H9 (cell line): ENCODE measurements around the gene ANAPC2. TPM values are rescaled to one million over a fixed set of nuclear protein-coding genes. Genes with fewer than 3 reads are reported as not detected.

Experiments used
- DNase-seq: peaks from one replicate; pipeline ENCODE4 v3.0.0-alpha.2; 2017
- H2AFZ ChIP-seq: one replicate; pipeline ENCODE4 v1.6.1; 2013; ENCODE audit warnings: mild to moderate bottlenecking, low read length, control low read depth, moderate library complexity
- H2AK5ac ChIP-seq: 2 replicates; pipeline ENCODE4 v1.6.1; 2013; ENCODE audit warnings: low read length, control low read depth, mixed read lengths; ENCODE audit not compliant: insufficient read length
- H2BK120ac ChIP-seq: one replicate; pipeline ENCODE4 v1.6.1; 2013; ENCODE audit warnings: low read depth, mild to moderate bottlenecking, low read length, control low read depth, inconsistent platforms; ENCODE audit not compliant: poor library complexity, severe bottlenecking
- H2BK12ac ChIP-seq: 2 replicates; pipeline ENCODE4 v1.6.1; 2013; ENCODE audit warnings: low read length, control low read depth, mixed read lengths, low read depth; ENCODE audit not compliant: insufficient read length
- H2BK15ac ChIP-seq: 2 replicates; pipeline ENCODE4 v1.6.1; 2013; ENCODE audit warnings: low read depth, low read length, control low read depth
- H2BK20ac ChIP-seq: one replicate; pipeline ENCODE4 v1.6.1; 2013; ENCODE audit warnings: low read depth, mild to moderate bottlenecking, low read length, control low read depth, inconsistent platforms; ENCODE audit not compliant: poor library complexity, severe bottlenecking
- H2BK5ac ChIP-seq: 2 replicates; pipeline ENCODE4 v1.6.1; 2013; ENCODE audit warnings: low read length, control low read depth, mixed read lengths; ENCODE audit not compliant: insufficient read length
- H3K14ac ChIP-seq: 2 replicates; pipeline ENCODE4 v1.6.1; 2013; ENCODE audit warnings: low read length, control low read depth; ENCODE audit not compliant: insufficient read depth
- H3K18ac ChIP-seq: 2 replicates; pipeline ENCODE4 v1.6.1; 2013; ENCODE audit warnings: low read depth, mild to moderate bottlenecking, mixed read lengths, low read length, control low read depth; ENCODE audit not compliant: insufficient read length
- H3K23ac ChIP-seq: 2 replicates; pipeline ENCODE4 v1.6.1; 2013; ENCODE audit warnings: low read length, control low read depth, mixed read lengths, low read depth; ENCODE audit not compliant: insufficient read length
- H3K23me2 ChIP-seq: 2 replicates; pipeline ENCODE4 v1.6.1; 2013; ENCODE audit warnings: low read depth, mild to moderate bottlenecking, mixed read lengths, low read length, control low read depth; ENCODE audit not compliant: insufficient read length, poor library complexity, severe bottlenecking
- H3K27ac ChIP-seq: 2 replicates; pipeline ENCODE4 v1.5.1; 2013; ENCODE audit warnings: low read length, control low read depth, mixed read lengths, low read depth; ENCODE audit not compliant: insufficient read length
- H3K27me3 ChIP-seq: 2 replicates; pipeline ENCODE4 v1.6.1; 2013; ENCODE audit warnings: low read length, control low read depth, inconsistent platforms; ENCODE audit not compliant: insufficient read depth
- H3K4ac ChIP-seq: 2 replicates; pipeline ENCODE4 v1.6.1; 2013; ENCODE audit warnings: low read depth, mild to moderate bottlenecking, control low read depth, inconsistent platforms, low read length, moderate library complexity
- H3K4me1 ChIP-seq: 2 replicates; pipeline ENCODE4 v1.6.1; 2013; ENCODE audit warnings: low read length, control low read depth, inconsistent platforms; ENCODE audit not compliant: insufficient read depth
- H3K4me2 ChIP-seq: 2 replicates; pipeline ENCODE4 v1.6.1; 2013; ENCODE audit warnings: low read length, control low read depth, mixed read lengths; ENCODE audit not compliant: insufficient read length, insufficient read depth
- H3K56ac ChIP-seq: 2 replicates; pipeline ENCODE4 v1.6.1; 2013; ENCODE audit warnings: low read depth, mild to moderate bottlenecking, mixed read lengths, low read length, control low read depth; ENCODE audit not compliant: insufficient read length
- H3K79me1 ChIP-seq: 2 replicates; pipeline ENCODE4 v1.6.1; 2013; ENCODE audit warnings: low read depth, mild to moderate bottlenecking, moderate library complexity, low read length, control low read depth, inconsistent platforms; ENCODE audit not compliant: insufficient read depth, poor library complexity, severe bottlenecking
- H3K79me2 ChIP-seq: 2 replicates; pipeline ENCODE4 v1.6.1; 2013; ENCODE audit warnings: low read length, control low read depth, inconsistent platforms; ENCODE audit not compliant: insufficient read depth
- H3K9ac ChIP-seq: 2 replicates; pipeline ENCODE4 v1.6.1; 2013; ENCODE audit warnings: low read length, control low read depth, mixed read lengths; ENCODE audit not compliant: insufficient read length; ENCODE audit errors: extremely low read depth
- H3K9me3 ChIP-seq: one replicate; pipeline ENCODE4 v1.6.1; 2013; ENCODE audit warnings: low read depth, low read length, inconsistent platforms; ENCODE audit not compliant: control insufficient read depth
- H3T11ph ChIP-seq: one replicate; pipeline ENCODE4 v1.6.1; 2013; ENCODE audit warnings: mild to moderate bottlenecking, low read length, control low read depth, inconsistent platforms
- H4K20me1 ChIP-seq: one replicate; pipeline ENCODE4 v1.6.1; 2013; ENCODE audit not compliant: control insufficient read depth, insufficient read length, insufficient read depth
- H4K5ac ChIP-seq: 2 replicates; pipeline ENCODE4 v1.6.1; 2013; ENCODE audit warnings: low read depth, mild to moderate bottlenecking, mixed read lengths, low read length, control low read depth; ENCODE audit not compliant: insufficient read length
- H4K8ac ChIP-seq: replicated peaks from 2 replicates; pipeline ENCODE4 v1.6.1; 2013; ENCODE audit warnings: low read length, control low read depth, mixed read lengths, low read depth; ENCODE audit not compliant: insufficient read length
- H4K91ac ChIP-seq: 2 replicates; pipeline ENCODE4 v1.6.1; 2013; ENCODE audit warnings: low read depth, mild to moderate bottlenecking, moderate library complexity, mixed read lengths, low read length, control low read depth; ENCODE audit not compliant: insufficient read length
- H3K27ac Mint-ChIP-seq, 3 experiments: 2 replicates in 2 of 3; 3 replicates in 1 of 3; pipeline ENCODE4 v1.8.0; 2020 to 2021; ENCODE audit warnings: mixed read lengths in 3 of 3, mild to moderate bottlenecking in 1 of 3, moderate library complexity in 1 of 3
- H3K27me3 Mint-ChIP-seq: 2 replicates; pipeline ENCODE4 v1.8.0; 2021; ENCODE audit warnings: low read depth, mild to moderate bottlenecking, moderate library complexity, mixed read lengths
- H3K36me3 Mint-ChIP-seq, 3 experiments: 2 replicates in 2 of 3; 3 replicates in 1 of 3; pipeline ENCODE4 v1.8.0; 2020 to 2021; ENCODE audit warnings: low read depth in 3 of 3, mixed read lengths in 3 of 3; ENCODE audit not compliant: insufficient read depth in 1 of 3
- H3K4me1 Mint-ChIP-seq, 2 experiments: 2 replicates each; pipeline ENCODE4 v1.8.0; 2020; ENCODE audit warnings: mixed read lengths in 2 of 2
- H3K4me3 Mint-ChIP-seq, 2 experiments: 2 replicates in 1 of 2; 3 replicates in 1 of 2; pipeline ENCODE4 v1.8.0; 2020 to 2021; ENCODE audit warnings: mild to moderate bottlenecking in 2 of 2, mixed read lengths in 2 of 2, moderate library complexity in 1 of 2
- H3K9me3 Mint-ChIP-seq, 2 experiments: 2 replicates in 1 of 2; 3 replicates in 1 of 2; pipeline ENCODE4 v1.8.0; 2020; ENCODE audit warnings: mild to moderate bottlenecking in 2 of 2, mixed read lengths in 2 of 2, moderate library complexity in 1 of 2
- CTCF ChIP-seq: fragments of 200-600 bp; sonication (generic); conservative IDR thresholded peaks from 3 replicates; pipeline ENCODE4 v1.8.0; 2021; ENCODE audit warnings: antibody characterized with exemption, mild to moderate bottlenecking
- WGBS: extraction: QIAGEN DNeasy Blood & Tissue Kit; methylation state at CpG from one replicate; pipeline ENCODE4 v1.1.7; 2013; ENCODE audit warnings: missing lambda C conversion rate, low lambda C conversion rate, mixed read lengths; ENCODE audit not compliant: insufficient read length; ENCODE audit errors: extremely low coverage; 5-methylcytosine and 5-hydroxymethylcytosine counted together
- total RNA-seq: library from RNA; stranded (reverse); gene quantifications from 2 replicates; pipeline ENCODE4 v1.2.1, GENCODE V29; 2021

Gene ANAPC2
- total RNA-seq, 1 experiment from 2014 or later: 54.8 TPM

- Histone ChIP-seq H3K4me1 (no peaks in the 10 kb centered on the region), H3K23ac (no peak overlapping the region), H4K20me1 (peaks cover 2% of the 10 kb centered on the region), H3K18ac (no peak overlapping the region), H2BK120ac (no peak overlapping the region), H3K4me2 (no peak overlapping the region), H3K56ac (no peak overlapping the region), H3K79me1 (no peaks in the 10 kb centered on the region), H2BK12ac (no peak overlapping the region), H3K9ac (no peak overlapping the region), H3K27ac (no peak overlapping the region), H2BK15ac (no peak overlapping the region), H4K5ac (no peak overlapping the region), H2BK5ac (no peak overlapping the region), H3K9me3 (no peaks in the 10 kb centered on the region), H2AK5ac (no peak overlapping the region), H4K91ac (no peak overlapping the region), H3K27me3 (no peaks in the 10 kb centered on the region), H2AFZ (no peak overlapping the region), H3K4ac (no peak overlapping the region), H2BK20ac (no peak overlapping the region), H3T11ph (no peak overlapping the region), H3K14ac (no peak overlapping the region), H4K8ac (no peak overlapping the region), H3K23me2 (no peaks in the 10 kb centered on the region), H3K79me2 (no peaks in the 10 kb centered on the region)
- Mint-ChIP-seq H3K36me3 (peaks cover 5 to 39% (median 33%) of the 10 kb centered on the region in 3 experiments; a peak in 6 of 7 replicates), H3K4me3 (no peak overlapping the region), H3K4me1 (peaks cover 0 to 7% of the 10 kb centered on the region in 2 experiments; a peak in 3 of 4 replicates), H3K27ac (no peak overlapping the region), H3K9me3 (no peaks in the 10 kb centered on the region), H3K27me3 (peaks cover 17% of the 10 kb centered on the region)
- no peak for TF ChIP-seq CTCF
- no CpG with 5 or more reads among the region's 17 CpGs for WGBS
- no peak for DNase-seq
Observed at GRCh38 chr9:137179761-137180160, 8.6 kb downstream of the ANAPC2 start.
